Superior temporal gyrus (tissue), 1 donor: ENCODE measurements around the gene PTX3.
A peak's percentile ranks its signal among the peaks of the same experiment; 100 is the strongest.

Experiments used
- DNase-seq: peaks from one replicate; pipeline ENCODE4 v3.0.0-alpha.2; 2016; ENCODE audit errors: extremely low spot score

PTX3 gene

GRCh38 chr3:157423337-157423736 is 13.3 kb upstream of the PTX3 start:
- no peak for DNase-seq

DNA sequence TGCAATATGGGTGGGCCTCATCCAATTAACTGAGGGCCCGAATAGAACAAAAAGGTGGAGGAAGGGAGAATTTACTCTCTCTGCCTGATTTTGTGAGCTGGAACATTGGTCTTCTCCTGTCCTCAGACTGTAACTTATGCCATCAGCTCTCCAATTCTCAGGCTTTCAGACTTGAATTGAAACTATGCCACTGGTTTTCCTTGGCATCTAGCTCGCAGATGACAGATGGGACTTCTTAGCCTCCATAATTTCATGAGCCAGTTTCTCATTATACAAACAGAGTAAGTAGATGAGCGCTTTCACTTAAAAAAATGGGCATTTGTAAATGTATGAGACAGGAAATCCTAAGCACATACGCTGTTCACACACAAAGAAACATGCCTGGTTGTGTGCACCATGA is 8.7 kb upstream of the PTX3 start:
- DNase-seq: peak; percentile 50

- DNase-seq: peak; percentile 25
Observed at GRCh38 chr3:157428853-157429252, 7.8 kb upstream of the PTX3 start.

GRCh38 chr3:157429708-157430107 is 6.9 kb upstream of the PTX3 start:
- DNase-seq: no peak

- no peak for DNase-seq
Observed at GRCh38 chr3:157438194-157438730, 1.6 kb downstream of the PTX3 start.

GRCh38 chr3:157441102-157441624 is 4.5 kb downstream of the PTX3 start:
- no peak for DNase-seq

GRCh38 chr3:157442729-157443128 is 6.1 kb downstream of the PTX3 start:
- no peak for DNase-seq

- DNase-seq: no peak
Observed at GRCh38 chr3:157443905-157444796, 7.5 kb downstream of the PTX3 start.

DNA sequence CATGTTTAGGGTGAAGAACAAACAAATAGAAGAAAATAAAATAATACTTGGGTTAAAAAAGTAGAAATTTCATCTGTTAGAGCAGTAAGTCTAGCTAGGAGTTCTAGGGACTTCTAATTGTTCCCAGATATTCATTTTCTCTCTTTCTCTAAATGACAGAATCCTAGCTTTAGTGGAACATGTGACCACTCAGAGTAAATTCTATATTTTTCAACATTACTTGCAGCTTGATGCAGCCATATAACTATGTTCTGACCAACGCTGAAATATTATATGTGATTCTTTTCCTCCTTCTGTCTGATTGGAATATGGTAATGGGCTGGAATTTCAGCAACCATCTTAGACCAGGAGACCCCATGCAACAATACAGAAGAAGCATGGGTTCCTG is 8.1 kb downstream of the PTX3 start:
- no peak for DNase-seq

- DNase-seq: no peak
Observed at GRCh38 chr3:157445857-157446256, 9.2 kb downstream of the PTX3 start.

- peak; percentile 48 for DNase-seq
Observed at GRCh38 chr3:157447026-157447694, 10.5 kb downstream of the PTX3 start.

GRCh38 chr3:157452097-157452496 is 15.4 kb downstream of the PTX3 start:
- DNase-seq: no peak

DNA sequence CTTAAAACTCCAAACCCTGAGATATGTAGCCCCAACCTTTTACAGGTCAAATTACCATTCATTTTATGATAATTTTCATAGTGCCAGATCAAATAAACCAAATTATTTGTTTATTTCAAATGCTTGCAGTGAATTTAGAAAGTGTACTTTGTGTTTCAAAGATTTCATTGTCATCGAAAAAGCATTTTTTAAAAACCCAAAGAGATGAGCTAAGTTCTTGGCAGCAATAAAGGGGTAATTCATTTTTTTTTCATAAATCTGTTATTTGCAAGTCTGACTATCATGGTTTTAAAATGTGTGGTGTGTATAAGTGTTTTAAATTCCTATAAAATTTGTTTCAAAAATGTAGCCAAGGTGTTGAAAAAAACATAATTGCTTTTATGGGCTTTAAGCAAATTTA is 17.2 kb downstream of the PTX3 start:
- DNase-seq: no peak

DNA sequence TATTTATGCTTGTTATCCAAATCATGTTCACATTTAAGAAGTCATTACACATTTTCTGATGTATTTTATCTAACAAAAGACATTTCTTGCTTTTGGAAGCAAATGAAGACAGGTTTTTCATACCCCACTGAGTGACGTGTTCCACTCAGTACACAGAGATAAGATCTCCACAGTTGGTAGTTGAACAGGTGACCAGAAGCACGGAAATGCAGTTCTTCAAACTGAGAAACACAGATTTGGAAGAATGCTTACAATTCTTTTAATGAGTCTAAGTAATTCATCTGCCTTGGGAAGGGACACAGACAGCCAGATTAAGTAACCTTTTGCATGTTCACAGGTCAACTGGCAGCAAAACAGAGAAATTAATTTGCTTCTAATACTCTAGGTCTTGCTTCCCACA is 23.1 kb downstream of the PTX3 start:
- DNase-seq: no peak

DNA sequence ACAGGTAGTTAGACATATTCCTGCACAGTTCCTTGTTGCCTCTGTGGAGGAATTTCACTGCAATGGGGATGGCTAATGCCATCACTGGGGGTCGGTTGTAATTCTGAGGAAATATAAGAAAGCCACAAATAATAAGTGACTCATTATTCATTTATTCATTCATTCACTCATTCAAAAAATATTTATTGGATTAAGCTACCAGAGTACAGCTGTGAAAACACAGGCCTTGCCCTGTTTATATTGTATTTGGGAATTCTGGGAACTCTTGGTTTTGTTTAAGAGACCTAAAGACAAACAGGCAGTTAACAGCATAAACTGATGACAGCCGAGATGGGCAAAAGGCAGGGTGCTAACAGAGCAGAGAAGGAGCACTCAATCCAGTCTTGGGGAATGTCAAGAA is 23.6 kb downstream of the PTX3 start:
- no peak for DNase-seq

GRCh38 chr3:157463816-157464215 is 27.2 kb downstream of the PTX3 start:
- no peak for DNase-seq

- no peak for DNase-seq
Observed at GRCh38 chr3:157464321-157464720, 27.7 kb downstream of the PTX3 start.

DNA sequence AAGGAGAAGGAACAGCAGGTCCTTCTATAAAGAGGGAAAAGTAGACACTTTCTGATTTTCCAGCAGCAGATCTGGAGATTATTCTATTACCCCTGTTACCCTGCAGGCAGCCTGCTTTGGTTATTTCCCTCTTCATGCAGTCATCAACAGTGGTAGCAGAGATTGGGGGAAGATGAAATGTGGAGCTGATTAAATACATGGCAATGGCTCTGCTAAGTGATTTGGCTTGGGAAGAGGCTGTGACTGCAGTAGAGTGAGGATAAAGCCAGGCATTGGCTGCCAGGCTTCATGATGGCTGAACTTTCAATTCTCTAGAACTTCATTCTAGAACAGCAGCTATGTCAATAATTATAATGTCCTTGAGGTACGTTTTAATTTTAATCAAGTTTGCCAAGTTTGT is 29.1 kb downstream of the PTX3 start:
- no peak for DNase-seq

DNA sequence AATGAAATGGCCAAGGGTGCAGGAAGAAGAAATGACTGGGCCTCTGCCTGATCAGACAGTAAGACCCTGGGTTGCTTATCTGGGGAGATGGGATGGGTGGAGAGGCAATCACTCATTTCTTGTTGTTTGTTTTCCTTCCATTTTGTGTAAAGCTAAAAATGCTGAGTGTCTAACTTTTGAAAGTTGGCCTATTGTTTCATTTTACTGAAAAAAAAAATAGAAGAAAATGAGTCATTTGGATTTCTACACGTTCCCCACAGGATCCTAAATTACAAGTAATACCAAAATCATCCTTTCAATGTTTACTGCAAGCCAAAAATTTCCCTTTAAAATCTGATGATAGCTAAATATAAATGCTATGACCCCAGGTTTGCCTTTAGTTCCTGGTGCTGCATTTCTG is 30.6 kb downstream of the PTX3 start:
- no peak for DNase-seq

DNA sequence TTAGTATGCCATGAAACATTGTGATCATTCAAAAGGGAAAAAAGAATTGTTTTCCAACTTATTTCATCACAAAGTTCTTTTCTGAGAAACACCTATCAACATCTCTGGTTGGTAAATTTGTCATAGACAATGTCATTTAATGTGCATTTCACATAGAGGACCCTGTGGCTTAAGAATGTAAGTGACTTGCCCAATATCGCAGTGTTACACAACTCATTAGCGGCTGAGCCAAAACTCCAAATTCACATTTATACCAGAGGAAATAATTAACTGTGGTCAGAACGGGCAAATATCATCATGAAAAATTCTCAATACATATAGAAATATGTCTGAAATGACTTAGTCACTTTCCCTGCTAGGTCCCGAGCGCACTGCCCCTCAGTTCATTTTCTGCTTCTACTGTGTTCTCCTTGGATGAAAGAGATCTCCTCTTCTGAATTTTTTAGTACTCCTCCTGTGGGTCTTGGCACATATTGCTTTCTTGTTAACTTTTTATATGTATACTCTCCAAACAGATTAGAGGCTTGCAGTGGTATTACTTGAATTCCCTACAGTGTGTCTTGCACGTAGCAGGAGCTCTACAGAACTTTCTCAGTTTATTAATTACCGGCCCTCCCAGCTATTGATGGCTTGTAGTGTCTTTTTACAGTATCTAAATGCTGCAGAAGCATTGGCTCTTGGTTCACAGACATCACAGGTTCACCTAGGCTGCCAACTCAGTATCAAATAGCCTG is 33.1 kb downstream of the PTX3 start:
- DNase-seq: no peak

DNA sequence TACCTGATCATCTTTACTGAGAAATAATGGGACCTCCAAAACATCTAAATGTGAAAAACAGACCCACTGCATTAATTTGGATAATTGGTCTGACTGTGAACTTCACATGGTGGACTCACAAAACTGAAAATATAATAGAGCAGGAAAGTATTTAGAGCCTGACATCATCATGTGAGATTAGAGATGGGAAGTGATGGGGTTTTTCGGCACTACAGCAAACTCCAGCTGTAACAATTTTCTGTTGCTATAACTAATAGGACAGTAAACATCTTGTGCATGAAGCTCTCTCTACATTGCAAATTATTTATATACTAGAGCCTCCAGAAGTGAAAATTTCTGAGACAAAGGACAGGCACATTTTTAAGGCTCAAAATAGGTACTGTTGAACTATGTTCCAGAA is 34.4 kb downstream of the PTX3 start:
- DNase-seq: no peak

GRCh38 chr3:157472648-157473047 is 36.0 kb downstream of the PTX3 start:
- DNase-seq: no peak
